C4-2B (cell line): ENCODE measurements around the gene AGR3.

Experiments
- H3K27ac ChIP-seq: fragments of 450-650 bp; 2 replicates; pipeline ENCODE4 v1.5.1; 2017
- CTCF ChIP-seq: fragments of 450-650 bp; conservative IDR thresholded peaks from 2 replicates; pipeline ENCODE4 v1.5.1; 2017; ENCODE audit warnings: mild to moderate bottlenecking
- ZFX ChIP-seq: fragments of 450-650 bp; IDR thresholded peaks from 2 replicates; pipeline ENCODE4 v1.6.1; 2017

AGR3 gene

DNA sequence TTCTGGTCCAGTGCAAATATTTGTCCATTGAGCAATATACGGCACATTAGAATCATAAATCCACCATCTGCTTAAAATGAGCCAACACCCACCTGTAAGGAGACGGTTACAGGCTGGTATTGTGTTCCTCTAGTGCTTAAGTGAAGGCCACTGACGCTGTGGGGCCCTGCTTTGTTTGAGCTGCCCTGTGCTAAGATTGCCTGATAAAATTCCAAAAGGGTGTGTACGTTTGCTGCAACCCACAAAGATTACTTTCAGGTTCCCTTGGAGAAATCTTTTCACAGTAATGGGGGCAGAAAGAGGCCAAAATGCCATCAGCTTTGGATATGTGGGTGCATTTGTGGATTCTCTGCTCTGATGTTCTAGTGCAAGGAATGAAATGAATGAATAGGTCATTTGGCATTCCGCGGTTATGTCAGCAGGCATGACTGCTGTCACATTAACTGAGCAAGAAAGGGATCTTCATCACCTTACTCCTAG is 34.4 kb downstream of the AGR3 start:
- H3K27ac ChIP-seq: peak overlapping the region; percentile 60; the same call in 1 of the 2 replicates
- TF ChIP-seq ZFX (no peak), CTCF (no peak)

GRCh38 chr7:16846601-16847165 is 35.1 kb downstream of the AGR3 start:
- no peak overlapping the region for H3K27ac ChIP-seq
- TF ChIP-seq CTCF: no peak
- no peak for TF ChIP-seq ZFX

GRCh38 chr7:16845746-16846145 is 36.0 kb downstream of the AGR3 start:
- TF ChIP-seq ZFX: no peak
- TF ChIP-seq CTCF: no peak
- H3K27ac ChIP-seq: no peak overlapping the region

- no peak for TF ChIP-seq ZFX
- TF ChIP-seq CTCF: no peak
- H3K27ac ChIP-seq: no peak overlapping the region
Measured at GRCh38 chr7:16841681-16842080, 40.1 kb downstream of the AGR3 start.

GRCh38 chr7:16840094-16840493 is 41.7 kb downstream of the AGR3 start:
- no peak for TF ChIP-seq ZFX
- TF ChIP-seq CTCF: no peak
- H3K27ac ChIP-seq: no peak overlapping the region

DNA sequence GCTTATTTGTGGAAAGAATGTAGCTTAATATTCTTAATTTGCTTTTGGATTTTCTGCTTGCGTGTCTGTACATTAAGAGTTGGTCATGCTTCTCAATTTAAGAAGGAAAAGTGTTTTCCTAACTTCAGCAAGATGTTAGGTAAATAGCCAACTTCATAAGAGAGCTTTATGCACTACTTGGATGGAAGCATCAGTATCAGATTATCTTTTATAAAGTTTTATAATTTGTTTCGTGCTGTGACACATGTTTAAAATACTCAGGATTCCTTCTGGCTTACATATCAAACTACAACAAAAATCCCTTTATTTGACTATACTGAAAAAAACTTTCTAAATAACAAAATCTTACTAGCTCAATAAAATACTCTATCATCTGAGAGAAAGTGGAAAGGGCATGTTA is 42.1 kb downstream of the AGR3 start:
- no peak overlapping the region for H3K27ac ChIP-seq

GRCh38 chr7:16838891-16839290 is 42.9 kb downstream of the AGR3 start:
- no peak for TF ChIP-seq ZFX
- no peak for TF ChIP-seq CTCF
- no peak overlapping the region for H3K27ac ChIP-seq

More for the DNA sequence above, 42.1 kb downstream of the AGR3 start:
- TF ChIP-seq CTCF (no peak), ZFX (no peak)
